Heart left ventricle (tissue), 13 donors: Measurements from ENCODE around the gene UBE2H.

Experiments used
- POLR2A ChIP-seq, 2 donors: fragments of 450-650 bp; IDR thresholded peaks; one replicate each; pipeline ENCODE4 v1.6.1; 2017; ENCODE audit warnings: antibody characterized with exemption in 2 of 2, mild to moderate bottlenecking in 2 of 2, moderate library complexity in 2 of 2
- TF ChIP-seq, protein P1 (sequence below), 12 donors: fragments of 200-600 bp; sonication (generic) in 4 of 12; IDR thresholded peaks; one replicate each; pipeline versions ENCODE4 v1.5.0 to v1.8.0; 2018 to 2022; ENCODE audit warnings: antibody characterized with exemption in 12 of 12, mild to moderate bottlenecking in 5 of 12
- donor health status: ischemic (EF 13 %, LVEDD 7.1; RV severe dilation, severe dysfunction).
- donor health status: DM: no; HTN: yes; CAD: no.
- donor health status: DM: no; HTN: no; CAD: no.
- donor health status: ischemic (EF 25% LVEDD 6.9; RV normal size, moderate dysfunction).
- donor health status: ischemic (EF 25% LVEDD 5.7; RV mildly dilated, moderate dysfunction).
- donor health status: ischemic (EF 35%, LVEDD 5.7; RV mildly dilated, moderate dysfunction).
- donor health status: nonischemic (EF 11% LVEDD 7.7; RV severe dilation, severe dysfunction).
- donor health status: DM: yes; HTN: yes; CAD: no.
- donor health status: PGD.
- donor health status: ischemic (EF 29% LVEDD 5.4; RV normal size, mild dysfunction).
- donor health status: nonischemic (EF 23%, LVEDD 6.1; RV moderate dilation, normal function).

DNA sequence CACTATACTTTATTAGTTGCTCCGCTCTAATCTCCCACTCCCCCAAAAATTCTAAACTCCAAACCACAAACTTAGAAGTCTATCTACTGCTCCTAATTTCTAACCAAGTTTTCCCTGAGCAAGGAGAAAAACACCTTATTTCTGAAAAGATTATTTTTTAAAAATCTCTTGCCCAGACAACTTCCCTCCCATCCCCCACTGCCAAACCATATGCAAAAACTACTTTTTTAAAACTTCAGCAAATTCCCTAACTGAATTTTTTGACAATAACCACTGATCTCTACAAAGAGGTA is 1.9 kb downstream of the UBE2H start:
- TF ChIP-seq, protein P1, sequence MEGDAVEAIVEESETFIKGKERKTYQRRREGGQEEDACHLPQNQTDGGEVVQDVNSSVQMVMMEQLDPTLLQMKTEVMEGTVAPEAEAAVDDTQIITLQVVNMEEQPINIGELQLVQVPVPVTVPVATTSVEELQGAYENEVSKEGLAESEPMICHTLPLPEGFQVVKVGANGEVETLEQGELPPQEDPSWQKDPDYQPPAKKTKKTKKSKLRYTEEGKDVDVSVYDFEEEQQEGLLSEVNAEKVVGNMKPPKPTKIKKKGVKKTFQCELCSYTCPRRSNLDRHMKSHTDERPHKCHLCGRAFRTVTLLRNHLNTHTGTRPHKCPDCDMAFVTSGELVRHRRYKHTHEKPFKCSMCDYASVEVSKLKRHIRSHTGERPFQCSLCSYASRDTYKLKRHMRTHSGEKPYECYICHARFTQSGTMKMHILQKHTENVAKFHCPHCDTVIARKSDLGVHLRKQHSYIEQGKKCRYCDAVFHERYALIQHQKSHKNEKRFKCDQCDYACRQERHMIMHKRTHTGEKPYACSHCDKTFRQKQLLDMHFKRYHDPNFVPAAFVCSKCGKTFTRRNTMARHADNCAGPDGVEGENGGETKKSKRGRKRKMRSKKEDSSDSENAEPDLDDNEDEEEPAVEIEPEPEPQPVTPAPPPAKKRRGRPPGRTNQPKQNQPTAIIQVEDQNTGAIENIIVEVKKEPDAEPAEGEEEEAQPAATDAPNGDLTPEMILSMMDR (IDR thresholded peaks at IDR 0.05) = no peak
- TF ChIP-seq POLR2A (IDR thresholded peaks at IDR 0.05) = no peak
